ENCODE data around the gene CRYBB3. TPM values are rescaled to one million over a fixed set of nuclear protein-coding genes. Genes with fewer than 3 reads are reported as not detected.

The CRYBB3 gene
- total RNA-seq, 4 donors from 2014 or later: not detected

DNA sequence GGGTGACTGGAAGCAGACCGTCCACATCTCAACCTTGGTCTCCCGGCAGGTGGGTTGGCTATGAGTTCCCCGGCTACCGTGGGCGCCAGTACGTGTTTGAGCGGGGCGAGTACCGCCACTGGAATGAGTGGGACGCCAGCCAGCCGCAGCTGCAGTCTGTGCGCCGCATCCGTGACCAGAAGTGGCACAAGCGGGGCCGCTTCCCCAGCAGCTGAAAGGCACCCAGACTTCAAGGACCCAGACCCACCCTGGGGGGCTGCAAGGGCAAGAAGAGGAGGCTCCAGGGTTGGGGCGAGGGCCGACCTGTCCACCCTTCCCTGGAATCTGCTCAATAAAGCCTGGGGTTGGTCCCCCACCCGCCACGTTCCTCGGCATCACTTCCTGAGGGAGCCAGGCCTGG is 7.3 kb downstream of the CRYBB3 start:
- intact Hi-C loops (cut with DNase I): no loop called here
- DNase-seq: no peak
- Histone ChIP-seq H3K36me3 (peaks cover 0 to 25% (median 0%) of the 10 kb centered on the region in 3 donors), H3K27me3 (no peaks in the 10 kb centered on the region), H3K27ac (no peak overlapping the region), H3K9me3 (no peaks in the 10 kb centered on the region), H3K4me1 (no peaks in the 10 kb centered on the region), H3K4me3 (no peak overlapping the region)
- TF ChIP-seq POLR2A (IDR thresholded peaks at IDR 0.05): no peak
- TF ChIP-seq, protein P1, sequence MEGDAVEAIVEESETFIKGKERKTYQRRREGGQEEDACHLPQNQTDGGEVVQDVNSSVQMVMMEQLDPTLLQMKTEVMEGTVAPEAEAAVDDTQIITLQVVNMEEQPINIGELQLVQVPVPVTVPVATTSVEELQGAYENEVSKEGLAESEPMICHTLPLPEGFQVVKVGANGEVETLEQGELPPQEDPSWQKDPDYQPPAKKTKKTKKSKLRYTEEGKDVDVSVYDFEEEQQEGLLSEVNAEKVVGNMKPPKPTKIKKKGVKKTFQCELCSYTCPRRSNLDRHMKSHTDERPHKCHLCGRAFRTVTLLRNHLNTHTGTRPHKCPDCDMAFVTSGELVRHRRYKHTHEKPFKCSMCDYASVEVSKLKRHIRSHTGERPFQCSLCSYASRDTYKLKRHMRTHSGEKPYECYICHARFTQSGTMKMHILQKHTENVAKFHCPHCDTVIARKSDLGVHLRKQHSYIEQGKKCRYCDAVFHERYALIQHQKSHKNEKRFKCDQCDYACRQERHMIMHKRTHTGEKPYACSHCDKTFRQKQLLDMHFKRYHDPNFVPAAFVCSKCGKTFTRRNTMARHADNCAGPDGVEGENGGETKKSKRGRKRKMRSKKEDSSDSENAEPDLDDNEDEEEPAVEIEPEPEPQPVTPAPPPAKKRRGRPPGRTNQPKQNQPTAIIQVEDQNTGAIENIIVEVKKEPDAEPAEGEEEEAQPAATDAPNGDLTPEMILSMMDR (IDR thresholded peaks at IDR 0.05): no peak
- WGBS, 2 donors: 91 to 94% methylated on average over 10 to 13 of the region's 21 CpGs

DNA sequence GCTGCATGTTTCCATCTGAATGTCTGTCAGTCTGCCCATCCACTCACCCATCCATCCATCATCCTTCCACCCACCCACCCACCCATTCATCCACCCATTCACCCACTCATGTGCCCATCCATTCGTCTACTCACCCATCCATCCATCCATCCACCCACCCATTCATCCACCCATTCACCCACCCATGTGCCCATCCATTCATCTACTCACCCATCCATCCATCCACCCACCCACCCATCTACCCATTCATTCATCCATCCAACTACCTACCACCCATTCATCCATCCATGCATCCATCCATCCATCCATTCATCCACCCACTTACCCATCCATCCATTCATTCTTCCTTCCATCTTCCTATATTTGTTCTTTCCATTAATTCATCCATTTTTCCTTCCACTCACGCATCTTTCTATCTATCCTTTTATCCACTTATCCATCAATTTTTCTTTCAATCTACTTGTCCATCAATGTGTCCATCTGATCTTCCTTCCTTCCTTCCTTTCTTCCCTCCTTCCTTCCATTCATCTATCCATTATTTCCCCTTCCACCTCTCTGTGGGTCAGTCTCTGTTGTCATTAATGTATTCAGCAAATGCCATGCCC is 8.0 kb downstream of the CRYBB3 start:
- WGBS, 2 donors: 83 to 85% methylated on average over 1 to 2 of the region's 2 CpGs
- no peak for DNase-seq
- Histone ChIP-seq H3K4me3 (no peak overlapping the region), H3K27ac (no peak overlapping the region), H3K9me3 (no peaks in the 10 kb centered on the region), H3K36me3 (peaks cover 0 to 19% (median 0%) of the 10 kb centered on the region in 3 donors), H3K27me3 (no peaks in the 10 kb centered on the region), H3K4me1 (no peaks in the 10 kb centered on the region)
- intact Hi-C loops (cut with DNase I): no loop called here
- TF ChIP-seq POLR2A (IDR thresholded peaks at IDR 0.05): no peak
- TF ChIP-seq, protein P1 (IDR thresholded peaks at IDR 0.05): no peak

DNA sequence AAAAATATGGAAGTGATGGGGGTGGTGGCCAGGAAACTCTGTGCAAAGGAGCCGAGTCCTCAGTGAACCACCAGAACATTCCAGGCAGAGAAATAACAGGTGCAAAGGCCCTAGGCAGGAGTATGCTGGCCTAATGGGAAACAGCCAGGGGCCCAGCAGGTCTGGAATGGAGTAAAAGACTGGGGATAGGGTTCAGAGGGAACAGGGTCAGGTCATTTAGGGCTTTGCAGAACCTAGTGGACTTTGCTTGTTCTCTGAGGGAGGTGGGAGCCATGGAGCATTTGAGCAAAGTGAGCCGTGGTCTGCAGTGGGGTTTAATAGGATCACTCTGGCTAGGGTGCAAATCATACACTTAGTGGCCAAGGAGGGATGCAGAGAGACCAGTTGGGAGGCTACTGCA is 8.7 kb downstream of the CRYBB3 start:
- Histone ChIP-seq H3K4me1 (no peaks in the 10 kb centered on the region), H3K36me3 (peaks cover 0 to 12% (median 0%) of the 10 kb centered on the region in 3 donors), H3K4me3 (no peak overlapping the region), H3K27me3 (no peaks in the 10 kb centered on the region), H3K9me3 (no peaks in the 10 kb centered on the region), H3K27ac (no peak overlapping the region)
- intact Hi-C loops (cut with DNase I): no loop called here
- DNase-seq: no peak
- no peak for TF ChIP-seq POLR2A (IDR thresholded peaks at IDR 0.05)
- TF ChIP-seq, protein P1 (IDR thresholded peaks at IDR 0.05): no peak
- 67 to 75% methylated on average over 2 of the region's 2 CpGs for WGBS, 2 donors

DNA sequence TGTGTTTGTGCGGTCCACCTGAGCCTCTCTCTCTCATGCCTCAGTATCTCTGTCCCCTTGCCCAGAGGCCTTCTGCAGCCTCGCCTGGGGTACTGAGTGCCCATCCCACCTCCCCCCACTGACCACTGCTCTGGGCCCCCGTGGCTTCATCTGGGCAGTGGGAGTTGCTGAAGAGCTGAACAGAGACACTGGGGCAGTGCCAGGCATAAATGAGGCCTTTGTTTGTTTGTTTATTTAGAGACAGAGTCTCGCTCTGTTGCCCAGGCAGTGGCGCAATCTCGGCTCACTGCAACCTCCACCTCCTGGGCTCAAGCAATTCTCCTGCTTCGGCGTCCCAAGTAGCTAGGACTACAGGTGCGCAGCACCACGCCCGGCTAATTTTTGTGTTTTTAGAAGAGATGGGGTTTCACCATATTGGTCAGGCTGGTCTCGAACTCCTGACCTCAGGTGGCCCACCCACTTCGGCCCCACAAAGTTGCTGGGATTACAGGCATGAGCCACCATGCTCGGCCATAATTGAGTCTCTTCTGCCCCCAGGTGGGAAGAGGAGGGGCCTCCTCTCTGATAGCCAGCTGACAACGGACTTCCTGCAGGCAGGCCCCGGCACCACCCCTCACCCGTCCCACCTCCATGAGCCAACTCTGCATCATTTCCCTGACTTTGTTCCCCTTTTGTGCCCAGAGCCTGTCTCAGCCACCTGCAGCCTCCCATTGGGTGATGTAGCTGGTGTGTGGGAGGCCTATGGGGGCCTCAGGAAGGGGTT is 9.3 kb downstream of the CRYBB3 start:
- 77 to 80% methylated on average over 6 to 10 of the region's 17 CpGs for WGBS, 2 donors
- TF ChIP-seq, protein P1 (IDR thresholded peaks at IDR 0.05): no peak
- TF ChIP-seq POLR2A (IDR thresholded peaks at IDR 0.05): no peak
- no peak overlapping the region for H3K27ac ChIP-seq
- no peak for DNase-seq
- H3K27me3 ChIP-seq: no peaks in the 10 kb centered on the region
- H3K4me3 ChIP-seq: no peak overlapping the region
- no peaks in the 10 kb centered on the region for H3K9me3 ChIP-seq
- peaks cover 0 to 6% (median 0%) of the 10 kb centered on the region in 3 donors for H3K36me3 ChIP-seq
- no peaks in the 10 kb centered on the region for H3K4me1 ChIP-seq
- intact Hi-C loops (cut with DNase I): no loop called here

DNA sequence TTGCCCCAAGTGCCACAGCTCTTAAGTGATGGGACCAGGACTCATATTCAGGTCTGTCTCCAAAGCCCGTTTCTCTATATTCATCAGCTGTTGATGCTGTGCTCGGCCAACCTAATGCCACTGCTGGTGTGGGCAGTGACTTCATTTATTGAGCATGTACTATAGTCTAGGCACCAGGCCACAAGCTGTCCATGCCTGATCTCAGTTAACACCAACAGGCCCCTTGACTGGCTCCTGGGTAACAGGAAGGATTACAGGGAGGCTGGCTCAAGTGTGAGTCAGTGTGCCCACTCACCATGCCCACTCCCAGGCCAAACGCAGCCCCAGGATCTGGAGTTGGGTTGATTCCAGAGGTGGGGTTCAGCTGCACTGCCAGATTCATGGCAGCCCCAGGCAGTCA is 11.1 kb downstream of the CRYBB3 start:
- Histone ChIP-seq H3K4me3 (no peak overlapping the region), H3K27me3 (peaks cover 0 to 4% (median 0%) of the 10 kb centered on the region in 4 donors), H3K9me3 (no peaks in the 10 kb centered on the region), H3K27ac (no peak overlapping the region), H3K36me3 (no peaks in the 10 kb centered on the region), H3K4me1 (no peaks in the 10 kb centered on the region)
- intact Hi-C loops (cut with DNase I): no loop called here
- TF ChIP-seq, protein P1 (IDR thresholded peaks at IDR 0.05): no peak
- no peak for TF ChIP-seq POLR2A (IDR thresholded peaks at IDR 0.05)
- DNase-seq: no peak
- WGBS, 2 donors: 60% methylated on average over 1 of the region's 3 CpGs; no CpG with 5 or more reads in 1 of the 2 donors
